Fibroblast of the aortic adventitia (primary cell): ENCODE results near the gene MAP3K5. TPM values are rescaled to one million over a fixed set of nuclear protein-coding genes. Genes with fewer than 3 reads are reported as not detected.
A peak's percentile ranks its signal among the peaks of the same experiment; 100 is the strongest.

Experiments used
- DNase-seq: peaks from one replicate; pipeline ENCODE4 v3.0.0-alpha.2; 2010; ENCODE audit warnings: low read depth
- H3K4me3 ChIP-seq: 2 replicates; pipeline ENCODE4 v1.5.1; 2011; ENCODE audit warnings: low read depth, mild to moderate bottlenecking, control low read depth, low read length, moderate library complexity
- small RNA-seq: library from RNA; depleted of rRNA; stranded (forward); fragments of <200 nt; gene quantifications from one replicate; pipeline ENCODE3, GENCODE V24; 2012
- total RNA-seq: library from RNA; depleted of rRNA; stranded (reverse); fragments of >200 nt; gene quantifications from 2 replicates; pipeline ENCODE4 v1.2.3, GENCODE V29; 2012; ENCODE audit warnings: low replicate concordance
- TF ChIP-seq, protein P1 (sequence below): IDR thresholded peaks from 2 replicates; pipeline ENCODE4 v1.5.1; 2011; ENCODE audit warnings: mild to moderate bottlenecking, low read length, control low read depth, inconsistent platforms; ENCODE audit not compliant: insufficient read depth

The MAP3K5 gene
- total RNA-seq, 1 donor: 15.5 TPM

DNA sequence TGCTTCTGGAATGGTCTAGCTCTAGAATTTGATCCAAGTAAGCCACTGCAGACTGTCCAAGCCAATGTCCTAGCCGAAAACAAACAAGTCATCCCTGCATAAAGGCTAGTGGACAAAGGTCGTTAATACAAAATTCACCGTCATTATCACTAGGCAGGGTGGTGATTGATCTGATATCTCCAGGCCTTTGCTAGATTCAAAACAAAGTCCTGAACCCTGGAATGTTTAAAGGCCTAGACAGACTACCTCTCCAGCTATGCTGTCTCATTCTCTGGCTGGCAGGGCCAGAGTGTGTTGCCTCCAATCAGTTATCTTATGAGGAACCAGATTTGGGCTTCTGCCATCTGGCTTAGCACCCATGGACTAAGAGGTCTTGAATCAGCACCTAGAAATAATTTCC is 280.4 kb downstream of the MAP3K5 start:
- DNase-seq: peak; percentile 12
- TF ChIP-seq, protein P1, sequence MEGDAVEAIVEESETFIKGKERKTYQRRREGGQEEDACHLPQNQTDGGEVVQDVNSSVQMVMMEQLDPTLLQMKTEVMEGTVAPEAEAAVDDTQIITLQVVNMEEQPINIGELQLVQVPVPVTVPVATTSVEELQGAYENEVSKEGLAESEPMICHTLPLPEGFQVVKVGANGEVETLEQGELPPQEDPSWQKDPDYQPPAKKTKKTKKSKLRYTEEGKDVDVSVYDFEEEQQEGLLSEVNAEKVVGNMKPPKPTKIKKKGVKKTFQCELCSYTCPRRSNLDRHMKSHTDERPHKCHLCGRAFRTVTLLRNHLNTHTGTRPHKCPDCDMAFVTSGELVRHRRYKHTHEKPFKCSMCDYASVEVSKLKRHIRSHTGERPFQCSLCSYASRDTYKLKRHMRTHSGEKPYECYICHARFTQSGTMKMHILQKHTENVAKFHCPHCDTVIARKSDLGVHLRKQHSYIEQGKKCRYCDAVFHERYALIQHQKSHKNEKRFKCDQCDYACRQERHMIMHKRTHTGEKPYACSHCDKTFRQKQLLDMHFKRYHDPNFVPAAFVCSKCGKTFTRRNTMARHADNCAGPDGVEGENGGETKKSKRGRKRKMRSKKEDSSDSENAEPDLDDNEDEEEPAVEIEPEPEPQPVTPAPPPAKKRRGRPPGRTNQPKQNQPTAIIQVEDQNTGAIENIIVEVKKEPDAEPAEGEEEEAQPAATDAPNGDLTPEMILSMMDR: no peak
- no peak overlapping the region for H3K4me3 ChIP-seq

DNA sequence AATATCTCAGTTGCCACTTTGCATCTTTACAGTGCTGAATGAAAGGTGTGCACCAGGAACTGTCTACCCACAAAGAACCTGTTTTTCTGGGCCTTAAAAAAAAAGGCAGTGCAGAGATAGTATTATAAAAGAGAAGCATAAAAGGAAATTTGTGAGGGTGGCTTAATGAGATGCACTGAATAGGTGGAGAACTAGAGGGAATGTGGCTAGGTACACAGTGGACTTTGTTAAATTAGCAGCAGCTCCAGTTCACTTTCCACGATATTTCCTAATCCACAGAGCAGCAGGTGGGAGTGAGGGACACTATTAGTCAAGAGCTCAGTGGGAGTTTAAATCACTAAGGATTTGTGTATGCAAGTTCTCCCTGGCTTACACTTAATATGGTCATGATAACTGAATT is 280.9 kb downstream of the MAP3K5 start:
- H3K4me3 ChIP-seq: no peak overlapping the region
- TF ChIP-seq, protein P1: no peak
- DNase-seq: no peak

DNA sequence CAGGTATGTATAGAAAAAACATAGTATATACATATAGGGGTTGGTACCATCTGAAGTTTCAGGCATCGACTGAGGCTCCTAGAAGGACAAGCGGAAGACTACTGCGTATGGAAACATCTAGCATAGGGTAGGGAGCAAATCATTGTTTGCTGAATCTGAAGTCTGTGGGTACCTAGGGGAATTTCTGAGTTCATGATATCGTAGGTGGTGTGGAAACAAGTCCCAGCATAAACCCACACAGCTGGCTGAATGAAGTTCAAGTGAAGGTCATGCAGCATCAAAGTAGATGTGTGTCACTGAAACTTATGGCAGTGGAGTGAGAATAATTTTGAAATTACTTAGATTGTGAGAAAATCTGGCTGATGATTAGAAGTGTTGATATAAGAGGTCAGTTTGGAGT is 281.5 kb downstream of the MAP3K5 start:
- TF ChIP-seq, protein P1: no peak
- no peak overlapping the region for H3K4me3 ChIP-seq
- DNase-seq: no peak

DNA sequence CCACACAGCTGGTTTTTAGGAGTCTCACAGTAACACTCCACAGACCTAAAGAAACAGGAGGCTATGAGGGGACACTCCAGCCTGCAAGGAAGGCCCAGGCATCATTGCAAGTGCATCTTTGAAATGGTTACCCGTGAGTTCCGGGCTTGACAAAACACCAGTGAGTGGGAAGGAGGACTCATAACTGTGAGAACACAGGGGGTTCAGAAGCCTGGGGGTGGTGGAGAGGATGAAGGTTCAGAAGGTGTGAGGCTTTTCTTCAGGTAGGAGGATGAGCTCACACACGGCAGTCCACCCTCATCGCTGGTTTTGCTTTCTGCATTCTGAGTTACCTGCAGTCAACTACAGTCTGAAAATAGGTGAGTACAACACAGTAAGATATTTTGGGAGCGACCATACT is 282.0 kb downstream of the MAP3K5 start:
- no peak overlapping the region for H3K4me3 ChIP-seq
- DNase-seq: no peak
- TF ChIP-seq, protein P1: no peak

DNA sequence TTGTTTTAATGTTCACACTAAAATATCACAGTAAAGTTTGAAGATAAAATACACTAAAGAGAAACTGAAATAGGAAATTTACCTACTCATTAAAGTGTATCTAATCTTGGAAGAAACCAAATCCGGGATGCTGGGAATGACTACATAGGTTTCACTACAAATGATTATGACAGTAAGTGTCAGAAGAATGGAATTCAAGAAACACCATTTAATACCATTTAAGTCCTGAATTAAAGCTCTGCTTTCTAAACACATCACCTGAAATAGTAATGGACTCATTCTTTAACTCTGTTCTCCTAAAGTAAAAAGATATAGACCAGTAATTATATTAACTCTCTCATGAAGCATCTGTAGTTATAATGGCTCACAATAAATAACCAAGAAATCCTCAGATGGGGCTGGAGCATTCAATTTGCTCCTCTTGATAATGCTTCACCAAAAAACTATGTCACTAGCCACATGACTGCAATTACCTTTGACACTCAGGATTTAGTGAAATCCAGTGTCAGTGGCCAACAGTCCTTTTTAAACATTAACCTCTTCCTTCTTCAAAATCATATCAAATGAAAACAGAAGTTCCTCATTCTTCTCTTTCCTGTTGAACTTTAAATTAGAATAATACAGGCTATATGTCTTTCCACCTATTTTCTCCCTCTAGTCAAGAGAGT is 283.4 kb downstream of the MAP3K5 start:
- no peak for DNase-seq
- TF ChIP-seq, protein P1: no peak
- no peak overlapping the region for H3K4me3 ChIP-seq

Small RNA genes lying within 50 kb of the gene (small RNA-seq; reads per million reads assigned to genes)
- gene RNA5SP219: 0.70 reads per million, percentile 13 among the genes with 10 or more reads in this experiment

Other genes starting within 250 kb of the MAP3K5 start
- 0.36 and 0.49 TPM in 2 replicates for gene MAP7, start 242.1 kb downstream of the MAP3K5 start, total RNA-seq
- 5.0 and 10.6 TPM in 2 replicates for gene PEX7, start 30.1 kb upstream of the MAP3K5 start, total RNA-seq
- gene SLC35D3, start 129.8 kb upstream of the MAP3K5 start, total RNA-seq: not detected in 2 replicates